Glutamatergic neuron (in vitro differentiated cells): ENCODE data around the gene CECR2. TPM values are rescaled to one million over a fixed set of nuclear protein-coding genes. Genes with fewer than 3 reads are reported as not detected.

ENCODE experiments used
- DNase-seq: peaks from one replicate; pipeline ENCODE4 v3.0.0; 2022
- H3K27ac Mint-ChIP-seq: one replicate; pipeline ENCODE4 v1.8.0; 2020; ENCODE audit warnings: mild to moderate bottlenecking, mixed read lengths, inconsistent platforms; ENCODE audit not compliant: unreplicated experiment
- H3K27me3 Mint-ChIP-seq: one replicate; pipeline ENCODE4 v1.8.0; 2020; ENCODE audit warnings: mild to moderate bottlenecking, moderate library complexity, mixed read lengths, inconsistent platforms; ENCODE audit not compliant: unreplicated experiment
- H3K36me3 Mint-ChIP-seq: one replicate; pipeline ENCODE4 v1.8.0; 2020; ENCODE audit warnings: mild to moderate bottlenecking, mixed read lengths, inconsistent platforms; ENCODE audit not compliant: unreplicated experiment
- H3K4me1 Mint-ChIP-seq: one replicate; pipeline ENCODE4 v1.8.0; 2020; ENCODE audit warnings: mild to moderate bottlenecking, low read depth, mixed read lengths, inconsistent platforms; ENCODE audit not compliant: unreplicated experiment
- H3K4me3 Mint-ChIP-seq: one replicate; pipeline ENCODE4 v1.8.0; 2020; ENCODE audit warnings: mild to moderate bottlenecking, mixed read lengths, inconsistent platforms; ENCODE audit not compliant: unreplicated experiment
- H3K9me3 Mint-ChIP-seq: one replicate; pipeline ENCODE4 v1.8.0; 2020; ENCODE audit warnings: mild to moderate bottlenecking, moderate library complexity, mixed read lengths, inconsistent platforms; ENCODE audit not compliant: unreplicated experiment
- total RNA-seq: library from RNA; stranded (reverse); fragmentation: NEBNext Ultra II Directional; extraction: Animal tissue kit (Norgen Biotek cat#: 25700); gene quantifications from one replicate; pipeline ENCODE4 v1.2.1, GENCODE V29; 2021; ENCODE audit not compliant: unreplicated experiment
- TF ChIP-seq, protein P1 (sequence below): fragments of 200-600 bp; sonication (generic); IDR thresholded peaks from one replicate; pipeline ENCODE4 v1.5.0; 2021; ENCODE audit not compliant: partially characterized antibody, unreplicated experiment

Gene CECR2
- total RNA-seq, 1 donor from 2014 or later, result 178 TPM

DNA sequence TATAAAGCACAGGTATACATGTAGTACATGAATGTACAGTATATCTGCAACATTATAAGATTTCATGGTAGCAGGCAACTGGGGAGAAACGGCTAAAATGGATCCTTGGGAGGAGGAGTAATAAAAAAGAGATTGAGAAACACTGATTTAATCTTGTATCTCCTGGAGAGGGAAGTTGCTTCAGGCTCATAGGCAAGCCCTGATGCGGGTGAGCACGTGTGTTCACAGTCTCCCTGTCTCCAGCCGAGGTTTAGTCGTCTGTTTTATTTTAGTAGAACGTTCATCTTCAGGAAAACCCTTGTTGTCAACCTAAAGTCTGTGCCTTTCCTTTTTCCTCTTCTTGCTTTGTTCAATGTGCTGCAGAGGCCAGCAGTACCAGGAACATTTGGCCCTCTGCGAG lies 172.2 kb downstream of the CECR2 start:
- no peaks in the 10 kb centered on the region for H3K36me3 Mint-ChIP-seq
- H3K9me3 Mint-ChIP-seq, result peaks cover 16% of the 10 kb centered on the region
- no peak overlapping the region for H3K27ac Mint-ChIP-seq
- no peak for DNase-seq
- peaks cover 13% of the 10 kb centered on the region for H3K27me3 Mint-ChIP-seq
- H3K4me1 Mint-ChIP-seq, result no peaks in the 10 kb centered on the region
- no peak overlapping the region for H3K4me3 Mint-ChIP-seq
- TF ChIP-seq, protein P1, sequence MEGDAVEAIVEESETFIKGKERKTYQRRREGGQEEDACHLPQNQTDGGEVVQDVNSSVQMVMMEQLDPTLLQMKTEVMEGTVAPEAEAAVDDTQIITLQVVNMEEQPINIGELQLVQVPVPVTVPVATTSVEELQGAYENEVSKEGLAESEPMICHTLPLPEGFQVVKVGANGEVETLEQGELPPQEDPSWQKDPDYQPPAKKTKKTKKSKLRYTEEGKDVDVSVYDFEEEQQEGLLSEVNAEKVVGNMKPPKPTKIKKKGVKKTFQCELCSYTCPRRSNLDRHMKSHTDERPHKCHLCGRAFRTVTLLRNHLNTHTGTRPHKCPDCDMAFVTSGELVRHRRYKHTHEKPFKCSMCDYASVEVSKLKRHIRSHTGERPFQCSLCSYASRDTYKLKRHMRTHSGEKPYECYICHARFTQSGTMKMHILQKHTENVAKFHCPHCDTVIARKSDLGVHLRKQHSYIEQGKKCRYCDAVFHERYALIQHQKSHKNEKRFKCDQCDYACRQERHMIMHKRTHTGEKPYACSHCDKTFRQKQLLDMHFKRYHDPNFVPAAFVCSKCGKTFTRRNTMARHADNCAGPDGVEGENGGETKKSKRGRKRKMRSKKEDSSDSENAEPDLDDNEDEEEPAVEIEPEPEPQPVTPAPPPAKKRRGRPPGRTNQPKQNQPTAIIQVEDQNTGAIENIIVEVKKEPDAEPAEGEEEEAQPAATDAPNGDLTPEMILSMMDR, result no peak

DNA sequence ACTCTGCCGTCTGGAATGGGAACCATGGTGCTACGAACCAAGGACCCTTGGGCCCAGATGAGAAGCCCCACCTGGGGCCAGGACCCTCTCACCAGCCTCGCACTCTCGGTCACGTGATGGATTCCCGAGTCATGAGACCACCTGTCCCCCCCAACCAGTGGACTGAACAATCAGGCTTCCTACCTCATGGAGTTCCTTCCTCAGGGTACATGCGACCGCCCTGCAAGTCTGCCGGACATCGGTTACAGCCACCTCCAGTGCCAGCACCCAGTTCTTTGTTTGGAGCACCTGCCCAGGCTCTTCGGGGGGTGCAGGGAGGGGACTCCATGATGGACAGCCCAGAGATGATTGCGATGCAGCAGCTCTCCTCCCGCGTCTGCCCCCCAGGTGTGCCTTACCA lies 173.2 kb downstream of the CECR2 start:
- Mint-ChIP-seq H3K36me3 (no peaks in the 10 kb centered on the region), H3K4me3 (no peak overlapping the region), H3K27me3 (peaks cover 8% of the 10 kb centered on the region), H3K9me3 (peaks cover 16% of the 10 kb centered on the region), H3K27ac (no peak overlapping the region), H3K4me1 (no peaks in the 10 kb centered on the region)
- DNase-seq, result no peak
- TF ChIP-seq, protein P1, result no peak

DNA sequence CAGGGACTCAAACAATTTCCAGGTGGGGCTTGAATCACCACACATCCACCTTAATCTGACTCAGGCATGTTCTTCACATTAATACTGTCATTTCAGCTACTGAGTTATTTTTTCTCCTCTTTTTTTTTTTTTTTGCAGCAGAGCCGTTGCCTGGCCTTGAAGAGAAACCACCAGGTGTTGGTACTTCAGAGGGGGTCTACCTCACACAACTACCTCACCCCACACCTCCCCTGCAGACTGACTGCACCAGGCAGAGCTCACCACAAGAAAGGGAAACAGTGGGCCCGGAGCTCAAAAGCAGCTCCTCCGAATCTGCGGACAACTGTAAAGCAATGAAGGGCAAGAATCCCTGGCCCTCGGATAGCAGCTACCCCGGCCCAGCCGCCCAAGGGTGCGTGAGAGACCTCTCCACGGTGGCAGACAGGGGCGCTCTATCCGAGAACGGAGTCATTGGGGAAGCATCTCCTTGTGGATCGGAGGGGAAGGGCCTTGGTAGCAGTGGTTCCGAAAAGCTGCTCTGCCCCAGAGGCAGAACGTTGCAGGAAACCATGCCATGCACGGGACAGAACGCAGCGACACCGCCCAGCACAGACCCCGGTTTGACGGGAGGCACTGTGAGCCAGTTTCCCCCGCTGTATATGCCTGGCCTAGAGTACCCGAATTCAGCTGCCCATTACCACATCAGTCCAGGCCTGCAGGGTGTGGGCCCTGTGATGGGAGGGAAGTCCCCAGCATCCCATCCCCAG lies 178.9 kb downstream of the CECR2 start:
- peak overlapping the region; percentile 38 for H3K27ac Mint-ChIP-seq
- no peak for DNase-seq
- H3K27me3 Mint-ChIP-seq, result peaks cover 15% of the 10 kb centered on the region
- H3K4me3 Mint-ChIP-seq, result no peak overlapping the region
- no peaks in the 10 kb centered on the region for H3K4me1 Mint-ChIP-seq
- peaks cover 5% of the 10 kb centered on the region for H3K36me3 Mint-ChIP-seq
- H3K9me3 Mint-ChIP-seq, result peaks cover 10% of the 10 kb centered on the region
- TF ChIP-seq, protein P1, result no peak

DNA sequence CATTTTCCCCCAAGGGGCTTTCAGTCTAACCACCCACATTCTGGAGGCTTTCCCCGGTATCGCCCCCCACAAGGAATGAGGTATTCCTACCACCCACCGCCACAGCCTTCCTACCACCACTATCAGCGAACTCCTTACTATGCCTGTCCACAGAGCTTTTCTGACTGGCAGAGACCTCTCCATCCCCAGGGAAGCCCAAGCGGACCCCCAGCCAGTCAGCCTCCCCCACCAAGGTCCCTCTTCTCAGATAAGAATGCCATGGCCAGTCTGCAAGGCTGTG lies 179.4 kb downstream of the CECR2 start:
- TF ChIP-seq, protein P1, result no peak
- DNase-seq, result no peak
- Mint-ChIP-seq H3K36me3 (peaks cover 5% of the 10 kb centered on the region), H3K27me3 (peaks cover 15% of the 10 kb centered on the region), H3K9me3 (peaks cover 8% of the 10 kb centered on the region), H3K4me3 (no peak overlapping the region), H3K27ac (peak overlapping the region; percentile 38), H3K4me1 (no peaks in the 10 kb centered on the region)

DNA sequence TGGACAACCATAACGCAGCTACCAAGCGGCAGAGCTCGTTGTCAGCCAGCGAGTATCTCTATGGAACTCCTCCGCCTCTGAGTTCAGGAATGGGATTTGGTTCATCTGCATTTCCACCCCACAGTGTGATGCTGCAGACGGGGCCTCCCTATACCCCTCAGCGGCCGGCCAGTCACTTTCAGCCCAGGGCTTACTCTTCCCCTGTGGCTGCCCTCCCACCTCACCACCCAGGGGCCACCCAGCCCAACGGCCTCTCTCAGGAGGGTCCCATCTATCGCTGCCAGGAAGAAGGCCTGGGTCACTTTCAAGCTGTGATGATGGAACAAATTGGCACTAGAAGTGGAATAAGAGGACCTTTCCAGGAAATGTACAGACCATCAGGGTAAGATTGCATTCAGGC lies 179.9 kb downstream of the CECR2 start:
- Mint-ChIP-seq H3K4me3 (no peak overlapping the region), H3K9me3 (peaks cover 8% of the 10 kb centered on the region), H3K27ac (peak overlapping the region; percentile 52), H3K36me3 (peaks cover 5% of the 10 kb centered on the region), H3K27me3 (peaks cover 15% of the 10 kb centered on the region), H3K4me1 (no peaks in the 10 kb centered on the region)
- no peak for DNase-seq
- TF ChIP-seq, protein P1, result no peak
